Adrenal gland (tissue), 12 donors: ENCODE results near the gene VSTM2B. TPM values are rescaled to one million over a fixed set of nuclear protein-coding genes. Genes with fewer than 3 reads are reported as not detected.

Experiments used
- DNase-seq, 7 donors: peaks; one replicate each; pipeline ENCODE4 v3.0.0-alpha.2; 2019 to 2020
- H3K27ac ChIP-seq, 5 donors: fragments of 200-600 bp; sonication (generic) in 4 of 5; 1 replicate in 3 of 5; 2 replicates in 2 of 5; pipeline versions ENCODE4 v1.5.1 to v1.8.0; 2016 to 2020; ENCODE audit warnings: mild to moderate bottlenecking in 1 of 5
- H3K27me3 ChIP-seq: fragments of 200-600 bp; 2 replicates; pipeline ENCODE4 v1.8.0; 2021
- H3K36me3 ChIP-seq, 2 donors: fragments of 200-600 bp; replicated peaks in 1 of 2; 1 replicate in 1 of 2; 2 replicates in 1 of 2; pipeline versions ENCODE4 v1.5.1 to v1.8.0; 2018 to 2022
- H3K4me1 ChIP-seq, 2 donors: fragments of 200-600 bp; replicated peaks in 1 of 2; 1 replicate in 1 of 2; 2 replicates in 1 of 2; pipeline versions ENCODE4 v1.5.1 to v1.8.0; 2018 to 2021
- H3K4me3 ChIP-seq, 4 donors: fragments of 200-600 bp; sonication (generic) in 3 of 4; one replicate each; pipeline ENCODE4 v1.5.1; 2016 to 2018
- H3K9me3 ChIP-seq, 3 donors: fragments of 200-600 bp; sonication (generic) in 1 of 3; replicated peaks in 1 of 3; 1 replicate in 2 of 3; 2 replicates in 1 of 3; pipeline versions ENCODE4 v1.5.1 to v1.8.0; 2016 to 2021
- CTCF ChIP-seq, 6 experiments: fragments of 450-650 bp in 4 of 6; fragments of 200-600 bp in 2 of 6; sonication (generic) in 1 of 6; IDR thresholded peaks; 1 replicate in 5 of 6; 2 replicates in 1 of 6; pipeline versions ENCODE4 v1.5.1 to v1.8.0; 2016 to 2021; ENCODE audit warnings: antibody characterized with exemption in 6 of 6, mild to moderate bottlenecking in 2 of 6, moderate library complexity in 1 of 6
- POLR2A ChIP-seq, 2 donors: fragments of 450-650 bp; IDR thresholded peaks; one replicate each; pipeline ENCODE4 v1.6.1; 2017; ENCODE audit warnings: antibody characterized with exemption in 2 of 2, mild to moderate bottlenecking in 2 of 2, moderate library complexity in 1 of 2
- WGBS, 4 donors: extraction: QIAGEN DNeasy Blood & Tissue Kit in 2 of 4; methylation state at CpG; one replicate each; pipeline versions ENCODE4 v1.1.5 to v1.1.7; 2013 to 2017; 5-methylcytosine and 5-hydroxymethylcytosine counted together
- intact Hi-C, 2 donors: fragments of 100-400 bp; cut with DNase I; formaldehyde crosslinking; loops; one replicate each; pipeline versions ENCODE4 v1.14.1 to v1.15.0; 2022 to 2023
- polyA plus RNA-seq, 3 donors: library from polyadenylated mRNA; stranded (reverse); fragments of 200-250 nt in 2 of 3; fragments of 350-450 nt in 1 of 3; fragmentation: Illumina TruSeq in 1 of 3; extraction: RNeasy Lipid Tissue Mini Kit (QIAGEN cat#74804) in 1 of 3; gene quantifications; one replicate each; pipeline ENCODE4 v1.2.3, GENCODE V29; 2013 to 2014
- total RNA-seq, 9 donors: library from RNA; depleted of rRNA in 4 of 9; stranded (reverse); fragments of >200 nt in 4 of 9; fragments of 120-200 nt in 1 of 9; fragmentation: NEBNext Ultra II Directional in 1 of 9; extraction: Animal tissue kit (Norgen Biotek cat#: 25700) in 1 of 9; gene quantifications; one replicate each; pipeline versions ENCODE4 v1.1.0 to v1.2.4, GENCODE V29; 2013 to 2023
- donor health status: healthy with polysubstance abuse.
- donor health status: Bipolar disorder and iron deficiency.
- donor health status: DM: yes; HTN: yes; CAD: no.
- donor health status: DM: no; HTN: no; CAD: no.
- donor health status: DM: no; HTN: no; CAD: no.
- donor health status: DM: yes; HTN: yes; CAD: no.

The VSTM2B gene
- total and polyA plus RNA-seq, 12 donors, result 0.09 to 1.3 (median 0.64) TPM; not detected in 8

DNA sequence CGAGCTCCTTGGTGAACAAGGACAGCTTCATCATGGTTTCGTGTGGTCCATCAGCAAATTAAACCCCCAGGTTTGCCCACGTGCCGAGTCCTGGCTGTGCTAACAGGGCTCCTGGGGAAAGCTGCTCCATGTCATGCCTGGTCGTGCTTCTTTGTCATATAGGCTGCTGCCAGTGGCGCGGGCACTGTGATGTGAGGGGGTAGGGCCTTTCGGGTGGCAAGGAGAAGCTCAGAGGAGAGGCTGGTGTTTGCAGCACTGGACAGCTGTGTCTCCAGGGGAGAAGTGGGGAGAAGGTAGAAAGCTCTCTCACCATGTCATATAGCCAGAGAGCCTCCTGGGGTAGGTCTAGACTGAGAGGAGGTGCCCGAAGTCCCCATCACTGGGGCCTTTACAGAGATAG is 13.3 kb downstream of the VSTM2B start:
- DNase-seq, result no peak
- H3K4me3 ChIP-seq, result no peak overlapping the region
- 69 to 90% (median 77%) methylated on average over 5 to 9 of the region's 9 CpGs for WGBS, 4 donors
- TF ChIP-seq POLR2A (IDR thresholded peaks at IDR 0.05) (no peak), CTCF (IDR thresholded peaks at IDR 0.05) (no peak)
- H3K9me3 ChIP-seq, result no peaks in the 10 kb centered on the region
- intact Hi-C loops, result no loop called here
- H3K4me1 ChIP-seq, result no peaks in the 10 kb centered on the region
- peaks cover 1% of the 10 kb centered on the region for H3K27me3 ChIP-seq
- no peak overlapping the region for H3K27ac ChIP-seq
- H3K36me3 ChIP-seq, result no peaks in the 10 kb centered on the region

GRCh38 chr19:29539670-29540069 is 13.9 kb downstream of the VSTM2B start:
- H3K27me3 ChIP-seq, result no peaks in the 10 kb centered on the region
- no peak for TF ChIP-seq POLR2A (IDR thresholded peaks at IDR 0.05)
- no peak for TF ChIP-seq CTCF (IDR thresholded peaks at IDR 0.05)
- intact Hi-C loops, result no loop called here
- no peaks in the 10 kb centered on the region for H3K9me3 ChIP-seq
- H3K27ac ChIP-seq, result no peak overlapping the region
- H3K36me3 ChIP-seq, result no peaks in the 10 kb centered on the region
- DNase-seq, result no peak
- 21 to 35% (median 28%) methylated on average over 5 to 6 of the region's 6 CpGs for WGBS, 4 donors
- H3K4me1 ChIP-seq, result no peaks in the 10 kb centered on the region
- H3K4me3 ChIP-seq, result no peak overlapping the region

DNA sequence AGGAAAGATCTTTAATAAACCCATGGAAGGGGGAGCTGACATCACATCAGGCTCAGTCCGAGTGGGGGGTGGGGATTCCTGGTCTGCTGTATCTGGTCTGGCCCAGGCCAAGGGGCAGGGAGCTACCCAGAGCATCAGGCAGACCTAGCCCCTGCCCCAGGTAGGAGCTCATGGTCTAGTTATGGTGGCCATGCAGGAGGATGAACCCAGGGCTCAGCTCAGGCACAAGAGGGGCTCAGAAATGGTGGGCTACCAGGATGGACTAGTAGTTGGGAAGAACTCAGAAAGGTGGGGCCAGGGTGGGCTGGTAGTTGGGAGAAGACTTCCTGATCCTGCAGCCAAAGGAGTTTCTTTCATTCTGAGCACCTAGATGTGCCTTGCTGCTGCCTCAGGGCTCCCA is 14.3 kb downstream of the VSTM2B start:
- Histone ChIP-seq H3K27me3 (no peaks in the 10 kb centered on the region), H3K9me3 (no peaks in the 10 kb centered on the region), H3K4me3 (no peak overlapping the region), H3K27ac (no peak overlapping the region), H3K4me1 (no peaks in the 10 kb centered on the region), H3K36me3 (no peaks in the 10 kb centered on the region)
- TF ChIP-seq POLR2A (IDR thresholded peaks at IDR 0.05) (no peak), CTCF (IDR thresholded peaks at IDR 0.05) (no peak)
- WGBS, 4 donors, result 14 to 35% (median 28%) methylated on average over 1 of the region's 1 CpG
- intact Hi-C loops, result no loop called here
- no peak for DNase-seq

- Histone ChIP-seq H3K27ac (no peak overlapping the region), H3K9me3 (no peaks in the 10 kb centered on the region), H3K27me3 (no peaks in the 10 kb centered on the region), H3K36me3 (no peaks in the 10 kb centered on the region), H3K4me1 (no peaks in the 10 kb centered on the region), H3K4me3 (no peak overlapping the region)
- 70 to 84% (median 74%) methylated on average over 3 of the region's 3 CpGs for WGBS, 4 donors
- intact Hi-C loops, result no loop called here
- TF ChIP-seq POLR2A (IDR thresholded peaks at IDR 0.05) (no peak), CTCF (IDR thresholded peaks at IDR 0.05) (no peak)
- DNase-seq, result no peak
These were observed 15.9 kb downstream of the VSTM2B start for GRCh38 chr19:29541473-29542253.
